ENCODE results near the gene LCN2.

The LCN2 gene

DNA sequence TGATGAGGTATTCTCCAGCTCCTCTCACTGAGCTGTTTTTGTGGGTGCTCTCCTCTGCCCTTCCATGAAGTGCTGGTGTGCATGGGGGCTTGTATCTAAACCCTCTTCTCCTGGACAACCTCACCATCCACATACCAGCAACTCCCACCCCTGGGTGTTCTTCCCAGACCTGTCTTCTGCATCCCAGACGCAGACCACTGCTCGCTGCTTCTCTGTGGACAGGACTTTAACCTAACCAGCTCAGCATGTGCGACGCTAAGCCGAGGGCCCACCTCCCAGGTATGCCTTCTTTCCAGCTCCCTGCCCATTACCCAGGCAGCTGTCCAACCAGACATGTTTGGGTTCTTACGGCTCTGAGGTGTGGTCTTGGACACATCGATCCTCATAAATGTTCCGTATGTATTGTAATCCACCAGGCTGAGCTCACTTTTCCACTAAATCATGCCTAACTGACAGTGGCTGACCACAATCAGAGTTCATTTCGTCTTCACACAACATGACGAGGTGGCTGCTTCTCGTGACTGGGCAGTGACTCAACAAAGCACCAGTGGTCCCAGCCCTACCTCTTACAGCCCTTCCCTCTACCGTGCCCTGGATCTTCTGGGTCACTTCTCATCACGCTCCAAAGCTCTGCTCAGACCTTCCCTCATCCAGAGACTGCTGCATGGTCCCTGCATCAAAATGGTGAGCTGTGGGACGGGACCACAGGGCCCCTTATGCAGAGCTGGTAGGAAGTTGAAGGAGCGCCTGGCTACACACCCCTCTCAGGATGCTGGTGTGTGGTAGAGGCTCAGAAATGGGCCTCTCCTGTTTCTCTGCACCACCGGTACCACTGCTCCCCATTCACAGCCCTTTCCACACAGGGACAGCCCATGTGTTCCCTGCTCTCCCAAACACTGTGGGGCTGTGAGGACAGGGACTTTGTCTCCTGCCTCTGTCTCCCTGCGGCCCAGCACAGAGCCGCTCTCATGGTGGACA lies 12.1 kb upstream of the LCN2 start:
- H3K4me3 Mint-ChIP-seq = no peak overlapping the region
- H3K9me3 Mint-ChIP-seq = no peaks in the 10 kb centered on the region
- H3K27ac Mint-ChIP-seq = no peak overlapping the region
- H3K27me3 Mint-ChIP-seq = peaks cover 1% of the 10 kb centered on the region
- no peaks in the 10 kb centered on the region for H3K36me3 Mint-ChIP-seq
- H3K4me1 Mint-ChIP-seq = peaks cover 8% of the 10 kb centered on the region

DNA sequence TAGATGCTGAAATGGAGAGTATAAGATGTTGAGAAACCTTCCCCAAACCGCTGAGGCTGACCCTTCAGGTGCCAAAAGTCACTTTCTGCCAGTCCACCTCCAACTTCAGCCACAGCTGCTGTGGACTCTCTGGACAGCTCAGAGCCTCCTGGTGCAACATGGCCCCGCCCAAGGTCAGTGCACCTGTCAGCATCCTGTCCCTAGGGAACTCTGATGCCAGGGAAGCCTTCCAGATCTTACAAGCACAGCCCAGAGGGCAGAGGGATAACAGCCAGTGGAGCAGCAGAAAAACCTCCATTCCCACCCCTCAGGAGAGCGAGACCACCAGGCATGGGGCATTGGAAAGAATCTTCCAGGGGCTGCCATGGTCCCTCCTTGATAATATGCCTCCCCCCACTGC lies 11.3 kb upstream of the LCN2 start:
- no peaks in the 10 kb centered on the region for H3K36me3 Mint-ChIP-seq
- H3K4me3 Mint-ChIP-seq = no peak overlapping the region
- H3K27me3 Mint-ChIP-seq = peaks cover 1% of the 10 kb centered on the region
- no peak overlapping the region for H3K27ac Mint-ChIP-seq
- H3K9me3 Mint-ChIP-seq = no peaks in the 10 kb centered on the region
- H3K4me1 Mint-ChIP-seq = peaks cover 14% of the 10 kb centered on the region

DNA sequence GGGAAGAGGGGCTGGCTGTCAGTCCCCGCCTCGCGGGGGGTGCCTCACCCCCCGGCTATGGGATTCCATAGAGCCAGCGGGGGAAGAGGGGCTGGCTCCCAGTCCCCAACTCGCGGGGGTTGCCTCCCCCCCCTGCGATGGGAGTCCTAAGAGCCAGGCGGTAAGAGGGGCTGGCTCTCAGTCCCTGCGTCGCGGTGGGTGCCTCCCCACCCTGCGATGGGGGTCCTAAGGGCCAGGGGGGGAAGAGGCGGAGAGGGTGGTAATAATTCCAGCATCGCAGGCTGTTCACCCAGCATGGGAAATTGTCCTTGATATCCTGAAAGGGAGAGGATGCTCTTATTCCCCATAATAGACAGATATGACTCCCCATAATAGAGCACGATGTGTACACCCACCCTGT lies 9.6 kb upstream of the LCN2 start:
- H3K9me3 Mint-ChIP-seq = no peaks in the 10 kb centered on the region
- no peaks in the 10 kb centered on the region for H3K27me3 Mint-ChIP-seq
- no peaks in the 10 kb centered on the region for H3K36me3 Mint-ChIP-seq
- peaks cover 18% of the 10 kb centered on the region for H3K4me1 Mint-ChIP-seq
- H3K4me3 Mint-ChIP-seq = no peak overlapping the region
- H3K27ac Mint-ChIP-seq = no peak overlapping the region

DNA sequence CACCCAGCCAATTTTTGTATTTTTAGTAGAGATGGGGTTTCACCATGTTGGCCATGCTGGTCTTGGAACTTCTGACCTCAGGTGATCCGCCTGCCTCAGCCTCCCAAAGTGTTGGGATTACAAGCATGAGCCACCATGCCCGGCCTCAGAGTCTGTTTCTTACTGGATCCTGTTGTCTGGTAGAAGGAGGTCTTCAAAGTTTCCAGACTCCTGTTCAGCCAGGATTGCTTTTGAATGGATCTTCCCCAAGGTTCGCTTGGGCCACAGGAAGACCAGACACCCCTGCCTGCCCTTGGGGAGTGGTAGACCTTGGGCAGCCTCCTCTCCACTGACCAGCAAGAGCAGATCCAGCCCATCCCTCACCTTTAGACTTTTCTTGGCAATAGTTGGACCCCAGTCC lies 7.6 kb upstream of the LCN2 start:
- H3K36me3 Mint-ChIP-seq = no peaks in the 10 kb centered on the region
- no peak overlapping the region for H3K27ac Mint-ChIP-seq
- H3K27me3 Mint-ChIP-seq = no peaks in the 10 kb centered on the region
- H3K4me1 Mint-ChIP-seq = peaks cover 15% of the 10 kb centered on the region
- H3K4me3 Mint-ChIP-seq = no peak overlapping the region
- no peaks in the 10 kb centered on the region for H3K9me3 Mint-ChIP-seq

DNA sequence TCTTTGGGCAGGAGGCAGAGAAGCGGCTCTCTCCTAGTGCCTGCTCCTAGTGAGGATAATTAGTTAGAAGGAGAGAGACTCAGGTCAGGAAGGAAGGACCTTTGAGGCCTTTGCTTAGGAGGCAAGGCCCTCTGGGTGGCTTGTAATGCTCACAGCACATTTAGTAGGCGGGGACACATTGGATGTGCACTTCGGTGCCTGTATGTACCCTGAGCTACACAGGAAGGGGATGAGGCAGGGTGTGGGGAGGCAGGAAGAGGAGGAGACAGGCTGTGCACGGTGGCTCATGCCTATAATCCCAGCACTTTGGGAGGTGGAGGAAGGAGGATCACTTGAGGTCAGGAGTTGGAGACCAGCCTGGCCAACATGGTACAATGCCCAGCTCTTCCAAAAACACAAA lies 7.2 kb upstream of the LCN2 start:
- H3K4me1 Mint-ChIP-seq = peaks cover 15% of the 10 kb centered on the region
- H3K36me3 Mint-ChIP-seq = no peaks in the 10 kb centered on the region
- no peaks in the 10 kb centered on the region for H3K27me3 Mint-ChIP-seq
- H3K4me3 Mint-ChIP-seq = no peak overlapping the region
- no peaks in the 10 kb centered on the region for H3K9me3 Mint-ChIP-seq
- no peak overlapping the region for H3K27ac Mint-ChIP-seq

DNA sequence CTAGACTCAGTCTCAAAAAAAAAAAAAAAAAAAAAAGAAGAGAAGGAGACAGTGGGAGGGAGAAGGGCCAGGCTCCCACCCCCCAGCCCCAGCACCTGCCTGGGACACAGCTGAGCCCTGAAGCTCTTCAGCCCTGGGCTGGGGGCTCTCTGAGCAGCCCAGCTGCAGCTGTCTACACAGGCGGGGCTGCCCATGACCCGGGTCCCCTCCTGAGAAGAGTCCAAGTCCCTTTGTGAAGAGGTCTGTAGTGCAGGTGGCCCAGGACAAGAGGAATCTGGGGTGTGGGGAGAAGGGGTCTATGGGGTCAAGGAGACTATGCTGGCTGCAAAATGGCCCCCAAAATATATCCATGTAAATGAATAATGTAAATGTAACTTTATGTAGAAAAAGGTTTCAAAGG lies 6.7 kb upstream of the LCN2 start:
- Mint-ChIP-seq H3K9me3 (no peaks in the 10 kb centered on the region), H3K4me1 (peaks cover 15% of the 10 kb centered on the region), H3K4me3 (no peak overlapping the region), H3K36me3 (no peaks in the 10 kb centered on the region), H3K27me3 (no peaks in the 10 kb centered on the region), H3K27ac (no peak overlapping the region)

DNA sequence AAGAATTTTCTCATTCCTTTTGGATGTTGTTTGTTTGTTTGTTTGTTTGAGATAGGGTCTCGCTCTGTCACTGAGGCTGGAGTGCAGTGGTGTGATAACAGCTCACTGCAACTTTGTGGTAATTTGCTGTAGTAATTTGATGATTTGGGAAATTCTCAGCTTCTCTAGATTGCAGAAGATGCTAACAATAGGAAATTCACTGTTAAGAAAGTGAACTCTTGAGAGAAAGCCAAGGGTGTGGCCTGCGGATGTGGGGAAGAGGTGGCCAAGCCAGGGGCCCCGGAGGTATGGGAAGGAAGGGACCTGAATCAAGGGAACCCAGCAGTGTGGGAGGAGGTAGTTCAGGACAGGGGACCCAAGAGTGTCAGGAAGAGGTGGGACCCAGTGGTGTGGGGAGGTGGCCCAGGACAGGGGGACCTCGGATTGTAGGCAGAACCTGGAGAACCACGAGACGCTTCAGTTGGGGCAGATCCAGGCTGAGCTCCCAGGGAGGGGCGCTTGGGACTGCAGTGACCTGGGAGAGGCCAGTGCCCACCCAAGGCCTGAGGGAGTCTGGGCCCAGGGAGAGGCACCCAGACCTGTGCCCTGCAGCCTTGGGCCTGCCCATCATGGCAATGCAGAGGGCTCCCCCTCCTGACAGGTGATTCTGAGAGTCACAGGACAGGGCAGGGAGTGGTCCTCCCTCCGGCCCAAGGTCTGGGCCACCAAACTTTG lies 5.6 kb upstream of the LCN2 start:
- Mint-ChIP-seq H3K36me3 (no peaks in the 10 kb centered on the region), H3K27ac (no peak overlapping the region), H3K27me3 (no peaks in the 10 kb centered on the region), H3K4me1 (peaks cover 15% of the 10 kb centered on the region), H3K4me3 (no peak overlapping the region), H3K9me3 (no peaks in the 10 kb centered on the region)

DNA sequence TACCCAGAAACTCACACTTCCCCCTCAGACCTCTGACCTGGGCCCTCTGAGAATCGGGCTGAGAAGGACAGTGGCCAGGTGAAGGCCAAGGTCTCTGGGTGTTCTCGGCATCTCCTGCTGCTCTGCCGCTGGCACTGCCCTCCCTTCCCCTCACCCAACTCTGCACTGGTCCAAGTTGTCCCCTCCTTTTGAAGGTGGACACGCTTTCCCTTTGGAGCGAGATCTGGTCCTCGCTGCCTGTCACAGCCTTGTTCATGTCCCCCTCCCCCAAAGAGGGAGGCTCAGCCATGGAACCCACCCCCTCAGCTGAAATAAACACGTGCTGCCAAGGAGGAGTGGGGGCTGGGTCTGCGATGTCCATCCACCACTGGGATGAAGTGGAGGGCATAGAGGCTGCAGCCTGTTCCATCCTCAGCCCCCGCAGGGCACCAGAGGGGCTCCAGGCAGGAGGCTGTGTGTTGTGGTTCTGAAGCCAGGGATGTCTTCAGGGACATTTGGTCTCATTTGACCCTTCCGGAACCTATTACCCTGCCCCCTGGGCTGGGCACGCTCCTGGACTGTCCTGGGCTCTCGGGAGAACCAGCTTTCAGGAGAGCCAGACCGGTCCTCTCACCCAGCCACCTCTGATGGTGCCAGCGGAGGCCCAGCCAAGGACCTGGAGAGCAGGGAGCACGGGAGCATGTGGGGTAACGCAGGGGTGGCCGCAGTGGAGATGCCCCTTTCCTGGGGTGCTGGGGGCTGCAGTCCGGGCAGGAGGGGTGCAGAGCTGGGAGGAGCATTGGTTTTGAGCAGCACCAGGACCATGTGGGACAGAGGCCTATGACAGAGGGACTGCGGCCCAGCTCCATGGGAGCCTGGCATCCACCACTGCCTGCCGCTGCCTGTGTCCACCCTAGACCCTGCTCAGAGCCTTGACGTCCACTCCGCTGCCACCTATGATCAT lies 4.7 kb upstream of the LCN2 start:
- H3K27ac Mint-ChIP-seq = no peak overlapping the region
- H3K4me1 Mint-ChIP-seq = peaks cover 15% of the 10 kb centered on the region
- no peaks in the 10 kb centered on the region for H3K9me3 Mint-ChIP-seq
- no peak overlapping the region for H3K4me3 Mint-ChIP-seq
- H3K27me3 Mint-ChIP-seq = no peaks in the 10 kb centered on the region
- H3K36me3 Mint-ChIP-seq = no peaks in the 10 kb centered on the region

DNA sequence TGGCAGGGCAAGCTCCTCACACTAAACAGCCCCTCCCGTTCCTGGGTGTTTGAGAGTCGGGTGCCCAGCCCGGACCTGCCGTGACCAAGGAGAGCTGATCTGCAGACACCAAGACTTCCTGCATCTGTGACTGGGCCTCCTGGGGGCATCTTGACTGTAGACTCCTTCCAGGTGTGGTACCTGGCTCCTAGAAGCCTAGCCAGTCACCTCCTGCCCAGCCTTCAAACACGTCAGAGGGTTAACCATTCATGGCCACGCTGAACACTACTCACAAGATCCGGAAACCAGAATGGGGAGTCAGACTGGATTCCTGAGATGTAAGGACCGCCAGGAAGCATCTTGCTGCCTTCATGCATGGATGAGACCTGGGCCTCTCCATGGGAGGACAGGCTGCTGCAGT lies 3.7 kb upstream of the LCN2 start:
- Mint-ChIP-seq H3K27me3 (no peaks in the 10 kb centered on the region), H3K27ac (no peak overlapping the region), H3K9me3 (no peaks in the 10 kb centered on the region), H3K4me3 (no peak overlapping the region), H3K4me1 (peaks cover 15% of the 10 kb centered on the region), H3K36me3 (no peaks in the 10 kb centered on the region)

DNA sequence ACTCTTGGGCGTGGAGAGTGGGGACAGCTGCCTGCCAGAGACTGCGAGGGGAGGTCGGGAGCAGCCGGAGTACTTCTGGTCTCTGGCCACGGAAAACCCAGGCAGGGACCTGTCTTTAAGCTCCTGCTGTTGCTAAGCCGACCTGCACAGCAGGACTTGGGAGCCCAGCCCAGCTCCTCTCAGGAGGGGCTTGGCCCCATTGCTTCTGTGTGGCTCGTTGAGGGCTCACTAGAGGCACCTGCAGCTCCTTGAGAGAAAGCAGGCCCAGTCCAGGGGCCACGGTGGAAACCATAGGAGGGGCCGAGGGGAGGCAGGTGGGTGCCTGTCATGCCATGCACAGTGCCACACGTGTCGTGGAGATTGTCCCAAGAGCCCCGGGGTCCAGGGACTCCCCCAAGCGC lies 3.3 kb upstream of the LCN2 start:
- no peak overlapping the region for H3K27ac Mint-ChIP-seq
- H3K4me1 Mint-ChIP-seq = peaks cover 15% of the 10 kb centered on the region
- no peaks in the 10 kb centered on the region for H3K36me3 Mint-ChIP-seq
- H3K27me3 Mint-ChIP-seq = no peaks in the 10 kb centered on the region
- H3K9me3 Mint-ChIP-seq = no peaks in the 10 kb centered on the region
- H3K4me3 Mint-ChIP-seq = no peak overlapping the region

DNA sequence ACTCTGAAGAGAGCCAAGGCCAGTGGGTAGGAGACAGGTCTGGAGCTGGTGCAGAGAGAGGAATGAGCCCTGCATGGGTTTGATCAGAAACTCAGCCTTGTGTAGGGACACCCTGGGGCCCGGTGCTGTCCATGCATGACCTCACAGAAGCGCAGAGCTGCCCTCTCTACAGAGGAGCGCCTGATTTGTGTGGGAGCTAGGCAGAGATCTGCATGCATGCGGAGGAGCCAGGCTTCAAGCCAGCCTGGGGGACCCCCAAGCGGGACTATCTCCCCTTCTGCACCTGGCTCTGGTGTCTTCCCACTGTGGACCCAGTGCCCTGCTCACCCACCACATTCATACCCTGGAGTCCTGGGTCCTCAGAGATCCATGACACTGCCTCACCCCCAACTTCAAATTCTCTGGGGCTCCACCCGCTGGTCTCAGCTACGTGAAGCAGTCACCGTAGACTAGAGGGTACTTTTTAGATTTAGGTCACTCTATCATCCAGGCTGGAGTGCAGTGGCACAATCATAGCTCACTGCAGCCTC lies 2.6 kb upstream of the LCN2 start:
- H3K4me1 Mint-ChIP-seq = peaks cover 15% of the 10 kb centered on the region
- H3K9me3 Mint-ChIP-seq = no peaks in the 10 kb centered on the region
- no peak overlapping the region for H3K4me3 Mint-ChIP-seq
- H3K27me3 Mint-ChIP-seq = no peaks in the 10 kb centered on the region
- H3K27ac Mint-ChIP-seq = no peak overlapping the region
- H3K36me3 Mint-ChIP-seq = no peaks in the 10 kb centered on the region

DNA sequence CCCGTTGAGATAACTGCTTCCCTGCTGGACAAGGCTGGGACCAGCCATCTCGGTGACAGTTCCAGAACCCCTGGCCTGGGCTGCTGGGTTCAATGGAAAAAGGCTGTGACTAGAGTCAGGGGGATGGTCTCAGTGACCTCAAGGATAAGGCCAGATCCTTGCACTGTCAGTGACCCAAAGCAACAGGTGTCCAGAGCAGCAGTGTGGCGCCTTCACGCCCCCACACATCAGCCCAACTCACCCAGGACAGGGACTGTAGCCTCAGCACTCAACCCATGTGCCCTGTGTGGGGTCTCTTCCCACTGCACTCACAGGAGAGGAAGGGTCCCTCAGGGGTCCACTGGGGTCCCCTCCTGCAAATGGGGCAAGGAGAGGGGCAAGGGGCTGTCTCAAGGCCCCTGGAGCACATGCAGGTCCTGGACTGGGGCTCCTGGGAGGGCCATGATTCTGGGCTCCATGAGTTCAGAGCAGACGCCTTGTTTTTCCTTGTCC lies 698 bp upstream of the LCN2 start:
- Mint-ChIP-seq H3K27ac (no peak overlapping the region), H3K9me3 (no peaks in the 10 kb centered on the region), H3K4me1 (peaks cover 2% of the 10 kb centered on the region), H3K27me3 (no peaks in the 10 kb centered on the region), H3K4me3 (no peak overlapping the region), H3K36me3 (no peaks in the 10 kb centered on the region)

DNA sequence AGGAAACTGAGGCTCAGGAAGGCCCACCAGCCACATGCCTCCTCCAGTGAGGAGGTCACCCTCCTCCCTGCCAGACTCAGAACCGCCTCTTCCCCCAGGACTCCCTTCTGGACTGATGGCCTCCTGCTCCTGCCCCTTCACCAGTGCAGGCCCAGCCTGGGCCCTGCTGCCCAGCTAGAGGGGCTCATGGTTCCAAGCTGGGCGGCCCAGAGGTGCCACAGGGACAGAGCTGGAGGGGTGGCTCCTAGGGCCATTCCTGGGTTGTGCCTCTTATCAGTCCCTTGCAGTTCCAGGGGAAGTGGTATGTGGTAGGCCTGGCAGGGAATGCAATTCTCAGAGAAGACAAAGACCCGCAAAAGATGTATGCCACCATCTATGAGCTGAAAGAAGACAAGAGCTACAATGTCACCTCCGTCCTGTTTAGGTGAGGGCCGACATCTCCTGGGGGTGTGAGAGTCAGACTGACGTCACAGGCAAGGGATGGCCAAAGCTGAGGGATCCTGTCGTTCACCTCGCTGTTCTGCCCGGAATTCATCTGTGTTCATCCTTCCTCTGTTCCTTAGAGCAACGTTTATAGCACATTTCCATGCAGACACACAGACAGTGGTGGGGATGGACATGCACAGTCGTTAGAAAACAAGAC lies 819 bp downstream of the LCN2 start:
- Mint-ChIP-seq H3K4me3 (no peak overlapping the region), H3K27ac (no peak overlapping the region), H3K9me3 (no peaks in the 10 kb centered on the region), H3K4me1 (no peaks in the 10 kb centered on the region), H3K36me3 (no peaks in the 10 kb centered on the region), H3K27me3 (no peaks in the 10 kb centered on the region)

DNA sequence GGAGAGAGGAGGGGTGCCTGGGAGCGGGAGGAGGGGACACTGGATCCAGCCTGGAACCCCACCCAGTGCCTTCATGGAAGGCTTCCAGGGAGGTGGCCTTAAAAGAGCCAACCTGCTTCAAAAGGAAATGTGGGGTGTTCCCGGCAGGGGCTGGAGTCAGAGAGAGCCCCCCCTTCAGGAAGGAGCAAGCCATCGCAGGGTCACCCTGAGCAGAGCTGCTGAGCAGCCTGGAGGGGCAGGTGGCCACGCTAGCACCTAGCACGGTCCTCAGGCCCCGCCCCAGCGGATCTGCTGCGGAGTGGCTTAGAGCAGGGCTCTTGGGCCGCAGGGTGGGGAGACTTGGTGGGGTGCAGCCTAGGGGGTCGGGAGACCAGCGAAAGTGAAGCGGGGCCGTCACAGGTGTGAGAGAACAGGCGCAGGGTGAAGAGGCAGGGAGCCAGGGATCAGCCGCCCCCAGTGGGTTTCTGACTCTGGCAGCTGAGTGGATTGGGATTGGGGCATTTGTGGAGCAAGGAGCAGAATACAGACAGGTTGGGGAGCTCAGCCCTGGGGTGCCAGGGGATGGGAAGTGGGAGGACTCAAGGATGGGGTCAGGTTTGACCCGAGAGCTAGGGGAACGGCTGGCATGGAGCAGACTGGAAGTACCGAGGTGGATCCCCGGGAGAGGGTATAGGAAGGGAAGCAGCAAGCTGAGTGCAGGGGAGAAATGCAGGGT lies 1.5 kb downstream of the LCN2 start:
- Mint-ChIP-seq H3K9me3 (no peaks in the 10 kb centered on the region), H3K27ac (no peak overlapping the region), H3K27me3 (no peaks in the 10 kb centered on the region), H3K4me3 (no peak overlapping the region), H3K4me1 (no peaks in the 10 kb centered on the region), H3K36me3 (no peaks in the 10 kb centered on the region)

Measured in activated naive CD4-positive, alpha-beta T cell treated with anti-CD3 and anti-CD28 coated beads, Interleukin-2, amount 50 U/mL, for 24 hours (primary cell).